HG03520 (cell line): ENCODE data around the gene SLC22A4.

Source experiments
- ATAC-seq: cut with Tn5 transposase; IDR thresholded peaks from one replicate; pipeline ENCODE4 v1.9.1; 2021; ENCODE audit warnings: mild to moderate bottlenecking, moderate library complexity; ENCODE audit not compliant: unreplicated experiment

SLC22A4 gene

DNA sequence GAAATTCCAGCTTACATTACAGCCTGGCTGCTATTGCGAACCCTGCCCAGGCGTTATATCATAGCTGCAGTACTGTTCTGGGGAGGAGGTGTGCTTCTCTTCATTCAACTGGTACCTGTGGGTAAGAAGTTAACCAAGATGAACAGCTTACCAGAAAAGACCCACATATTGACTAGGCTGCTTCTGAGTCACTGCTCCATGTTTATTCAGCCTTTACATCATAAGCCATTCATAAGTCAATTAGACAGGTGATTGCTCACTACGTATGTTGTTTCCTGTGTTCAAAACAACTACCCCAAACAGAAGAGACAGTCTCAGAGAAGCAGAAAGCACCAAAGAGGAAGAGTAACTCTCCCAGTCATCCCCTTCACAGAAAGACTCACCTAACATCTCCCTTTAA is 40.6 kb downstream of the SLC22A4 start:
- ATAC-seq = no peak

DNA sequence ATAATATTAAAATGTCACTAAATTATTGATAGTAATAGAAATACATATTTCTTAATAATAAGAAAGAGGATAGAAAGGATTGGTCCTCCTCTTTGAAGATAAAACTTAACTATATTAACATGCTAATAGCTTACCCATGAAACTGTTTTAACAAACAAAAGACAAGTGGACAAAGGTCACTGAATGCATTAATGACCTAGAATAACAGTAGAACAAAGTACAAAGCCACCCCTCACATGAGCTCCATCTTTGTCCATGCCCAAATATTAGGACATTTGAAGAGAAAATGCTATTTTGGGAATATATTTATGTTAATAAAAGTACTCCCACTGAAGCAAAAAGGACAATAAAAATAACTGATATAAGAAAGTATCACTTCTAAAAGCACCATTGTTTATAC is 41.2 kb downstream of the SLC22A4 start:
- ATAC-seq = no peak

GRCh38 chr5:132339502-132339901 is 45.3 kb downstream of the SLC22A4 start:
- ATAC-seq = no peak

GRCh38 chr5:132342291-132343180 is 48.3 kb downstream of the SLC22A4 start:
- ATAC-seq = no peak

- no peak for ATAC-seq
These were observed 50.8 kb downstream of the SLC22A4 start for GRCh38 chr5:132344775-132345514.

- ATAC-seq = no peak
These were observed 59.3 kb downstream of the SLC22A4 start for GRCh38 chr5:132353486-132353995.

GRCh38 chr5:132354381-132355139 is 60.4 kb downstream of the SLC22A4 start:
- no peak for ATAC-seq

DNA sequence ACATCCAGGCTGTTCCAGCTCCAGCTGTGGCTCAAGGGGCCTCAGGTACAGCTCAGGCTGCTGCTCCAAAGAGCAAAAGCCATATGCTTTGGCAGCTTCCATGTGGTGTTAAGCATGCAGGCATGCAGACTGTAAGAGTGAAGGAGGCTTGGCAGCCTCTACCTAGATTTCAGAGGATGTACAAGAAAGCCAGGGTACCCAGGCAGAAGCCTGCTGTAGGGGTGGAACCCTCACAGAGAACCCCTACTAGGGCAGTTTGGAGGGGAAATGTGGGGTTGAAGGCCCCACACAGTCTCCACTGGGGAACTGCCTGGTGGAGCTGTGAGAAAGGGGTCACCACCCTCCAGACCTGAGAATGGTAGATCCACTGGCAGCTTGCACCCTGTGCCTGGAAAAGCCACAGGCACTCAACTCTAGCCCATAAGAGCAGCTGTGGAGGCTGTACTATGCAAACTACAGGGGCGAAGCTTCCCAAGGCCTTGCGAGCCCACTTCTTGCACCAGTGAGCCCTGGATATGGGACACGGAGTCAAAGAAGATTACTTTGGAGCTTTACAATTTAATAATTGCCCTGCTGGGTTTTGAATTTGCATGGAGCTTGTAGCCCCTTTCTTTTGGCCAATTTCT is 61.1 kb downstream of the SLC22A4 start:
- ATAC-seq = no peak

DNA sequence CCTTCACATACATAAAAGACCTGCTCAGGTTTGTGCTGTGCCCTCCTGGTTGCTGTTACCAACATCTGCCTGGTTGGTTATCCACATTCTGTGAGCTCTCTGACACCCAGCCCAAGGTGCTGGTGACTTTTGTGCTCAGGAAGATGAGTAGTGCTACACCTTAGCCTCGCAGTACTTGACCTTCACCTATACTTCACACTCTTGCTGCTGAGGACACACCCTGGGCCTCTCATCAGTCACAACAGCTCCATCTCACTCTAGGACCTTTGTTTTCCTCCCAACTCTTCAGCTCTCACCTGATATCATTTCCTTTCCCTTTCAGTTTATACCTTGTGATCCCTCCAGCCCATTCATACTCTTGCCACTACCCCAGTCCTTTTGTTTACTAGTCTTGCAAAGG is 64.6 kb downstream of the SLC22A4 start:
- no peak for ATAC-seq

GRCh38 chr5:132362086-132362485 is 67.9 kb downstream of the SLC22A4 start:
- no peak for ATAC-seq

DNA sequence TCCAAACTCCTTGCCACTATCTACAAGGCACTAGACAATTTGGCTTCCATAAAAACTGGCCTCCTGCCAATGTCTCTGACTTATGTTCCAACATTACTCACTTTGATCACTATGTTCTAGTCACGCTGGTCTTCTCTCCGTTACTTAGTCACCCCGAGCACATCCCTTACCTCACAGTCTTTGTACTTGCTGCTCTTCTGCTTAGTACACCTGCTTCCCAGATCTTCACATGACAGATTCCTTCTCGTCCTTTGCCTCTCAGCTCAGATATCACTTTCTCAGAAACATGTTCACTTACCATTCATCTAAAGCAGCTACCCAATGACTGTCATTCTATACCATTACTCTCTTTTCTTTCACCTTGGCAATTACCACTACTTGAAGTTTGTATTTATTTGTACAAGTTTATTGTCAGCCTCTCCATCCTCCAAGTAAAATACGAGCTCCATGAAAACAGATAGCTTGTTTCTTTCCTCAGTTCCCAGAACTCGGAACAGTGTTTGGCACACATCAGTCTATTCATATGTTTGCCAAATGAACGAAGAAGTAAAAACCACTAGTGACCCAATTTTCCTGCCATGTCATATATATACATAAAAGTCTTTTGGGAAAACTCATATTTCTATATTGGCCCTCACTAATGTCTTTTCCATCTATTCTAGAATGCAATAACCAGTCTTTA is 69.4 kb downstream of the SLC22A4 start:
- ATAC-seq = no peak

DNA sequence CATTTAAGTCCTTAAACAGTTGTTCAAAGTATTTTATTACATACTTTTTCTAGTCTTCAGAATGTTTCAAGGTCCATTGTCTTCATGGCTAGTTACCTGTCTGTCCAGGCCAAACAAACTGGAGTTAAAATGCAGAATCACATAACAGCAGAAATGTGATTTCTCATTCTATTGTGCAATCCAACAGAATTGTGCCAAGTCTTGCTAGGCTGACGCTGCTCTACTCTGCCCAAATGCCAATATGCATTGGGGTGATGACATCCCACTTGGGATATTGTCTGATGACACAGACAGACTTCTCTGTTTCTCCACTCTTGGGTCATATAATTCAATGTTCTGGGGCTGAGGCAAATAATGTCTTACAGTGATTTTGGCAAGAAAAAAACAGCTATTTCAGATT is 70.1 kb downstream of the SLC22A4 start:
- no peak for ATAC-seq

DNA sequence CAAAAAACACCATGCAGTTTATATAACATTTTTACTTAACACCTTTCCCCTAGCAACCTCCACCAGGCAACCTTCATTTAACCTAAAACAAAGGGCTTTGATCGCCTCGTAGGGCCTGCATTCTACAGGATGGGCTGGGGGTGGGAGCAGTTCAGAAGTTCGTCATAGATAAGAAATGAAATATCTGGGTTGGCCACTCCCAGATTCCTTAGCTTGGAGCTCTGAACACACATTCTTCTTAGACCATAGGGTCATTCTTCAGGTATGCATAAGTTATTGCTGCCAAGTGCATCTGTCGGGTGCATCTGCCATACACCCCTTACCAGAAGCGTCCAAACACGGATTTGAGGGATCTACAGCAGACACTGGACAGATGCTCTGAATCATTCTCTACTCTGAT is 71.0 kb downstream of the SLC22A4 start:
- ATAC-seq = no peak

- no peak for ATAC-seq
These were observed 74.0 kb downstream of the SLC22A4 start for GRCh38 chr5:132368186-132368585.

DNA sequence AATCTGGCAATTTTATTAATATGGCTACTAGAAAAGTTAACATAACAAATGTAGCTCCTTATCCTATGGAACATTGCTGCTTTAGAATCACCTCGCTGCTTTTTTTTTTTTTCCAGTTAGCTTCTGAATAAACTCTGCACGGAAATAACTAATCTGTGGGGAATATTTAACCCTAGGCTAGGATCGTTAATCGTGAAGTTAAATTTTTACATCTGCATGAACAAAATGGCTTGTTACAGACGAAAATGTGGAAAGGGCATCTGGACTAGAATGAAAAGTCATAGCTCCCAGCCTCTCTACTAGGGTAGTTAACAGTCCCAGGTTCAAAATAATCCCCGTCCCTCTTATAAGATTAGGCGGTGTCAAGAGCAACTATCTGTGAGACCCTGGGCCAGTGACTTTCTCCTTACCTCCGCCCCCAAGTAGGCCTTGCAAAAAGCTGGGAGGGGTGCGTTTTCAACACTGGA is 74.8 kb downstream of the SLC22A4 start:
- ATAC-seq = no peak

DNA sequence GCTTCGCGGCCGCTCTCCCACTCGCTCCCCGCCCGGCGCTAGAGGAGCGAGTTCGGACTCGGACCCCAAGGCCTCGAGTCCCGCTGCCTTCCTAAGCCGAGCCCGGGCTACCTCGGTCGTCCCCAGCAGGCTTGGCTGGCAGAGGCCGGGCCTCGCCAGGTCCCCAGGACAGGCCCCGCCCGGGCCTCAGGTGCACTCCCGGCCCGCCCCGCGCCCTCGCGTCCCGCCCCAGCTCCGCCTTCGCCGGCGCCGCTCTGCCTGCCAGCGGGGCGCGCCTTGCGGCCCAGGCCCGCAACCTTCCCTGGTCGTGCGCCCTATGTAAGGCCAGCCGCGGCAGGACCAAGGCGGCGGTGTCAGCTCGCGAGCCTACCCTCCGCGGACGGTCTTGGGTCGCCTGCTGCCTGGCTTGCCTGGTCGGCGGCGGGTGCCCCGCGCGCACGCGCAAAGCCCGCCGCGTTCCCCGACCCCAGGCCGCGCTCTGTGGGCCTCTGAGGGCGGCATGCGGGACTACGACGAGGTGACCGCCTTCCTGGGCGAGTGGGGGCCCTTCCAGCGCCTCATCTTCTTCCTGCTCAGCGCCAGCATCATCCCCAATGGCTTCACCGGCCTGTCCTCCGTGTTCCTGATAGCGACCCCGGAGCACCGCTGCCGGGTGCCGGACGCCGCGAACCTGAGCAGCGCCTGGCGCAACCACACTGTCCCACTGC is 75.4 kb downstream of the SLC22A4 start, which contains the start of gene SLC22A5:
Gene SLC22A5 (plus strand): TSS at position 237 of the 707 bp plus-strand sequence. CDS start 263 bp downstream, at position 500.
- ATAC-seq = peak; percentile 85

GRCh38 chr5:132370181-132370970 is 76.2 kb downstream of the SLC22A4 start:
- ATAC-seq = no peak

GRCh38 chr5:132370971-132371602 is 76.9 kb downstream of the SLC22A4 start:
- ATAC-seq = no peak
